Mesendoderm (in vitro differentiated cells): ENCODE measurements around the gene PTMA.

Source experiments
- DNase-seq: peaks from one replicate; pipeline ENCODE4 v3.0.0; 2013
- H2AK5ac ChIP-seq: 2 replicates; pipeline ENCODE4 v1.6.1; 2013; ENCODE audit warnings: low read length, inconsistent platforms
- H2BK120ac ChIP-seq: 2 replicates; pipeline ENCODE4 v1.6.1; 2013; ENCODE audit warnings: low read depth, mild to moderate bottlenecking, low read length, moderate library complexity, mixed read lengths
- H2BK15ac ChIP-seq: replicated peaks from 2 replicates; pipeline ENCODE4 v1.6.1; 2013; ENCODE audit warnings: low read depth, mild to moderate bottlenecking, moderate library complexity
- H2BK5ac ChIP-seq: 2 replicates; pipeline ENCODE4 v1.6.1; 2013; ENCODE audit warnings: low read length, inconsistent platforms
- H3K18ac ChIP-seq: 2 replicates; pipeline ENCODE4 v1.6.1; 2013; ENCODE audit warnings: mild to moderate bottlenecking, low read length, mixed read lengths
- H3K23ac ChIP-seq: one replicate; pipeline ENCODE4 v1.6.1; 2013; ENCODE audit warnings: low read length
- H3K27ac ChIP-seq: 2 replicates; pipeline ENCODE4 v1.5.1; 2013; ENCODE audit warnings: low read depth, mild to moderate bottlenecking, inconsistent platforms, low read length, moderate library complexity
- H3K27me3 ChIP-seq: 2 replicates; pipeline ENCODE4 v1.6.1; 2013; ENCODE audit warnings: low read length, control low read depth, mild to moderate bottlenecking, inconsistent platforms; ENCODE audit not compliant: insufficient read depth, poor library complexity
- H3K36me3 ChIP-seq: 2 replicates; pipeline ENCODE4 v1.6.1; 2013; ENCODE audit warnings: low read length, inconsistent platforms; ENCODE audit not compliant: control insufficient read depth, insufficient read depth
- H3K4ac ChIP-seq: one replicate; pipeline ENCODE4 v1.6.1; 2013; ENCODE audit warnings: low read depth, mild to moderate bottlenecking, low read length, moderate library complexity
- H3K4me1 ChIP-seq: 2 replicates; pipeline ENCODE4 v1.6.1; 2013; ENCODE audit warnings: low read depth, low read length, inconsistent platforms; ENCODE audit not compliant: control insufficient read depth
- H3K4me2 ChIP-seq: 2 replicates; pipeline ENCODE4 v1.6.1; 2013; ENCODE audit warnings: low read length
- H3K4me3 ChIP-seq: 2 replicates; pipeline ENCODE4 v1.5.1; 2013; ENCODE audit warnings: mild to moderate bottlenecking, low read length
- H3K56ac ChIP-seq: one replicate; pipeline ENCODE4 v1.6.1; 2013; ENCODE audit warnings: low read length
- H3K79me1 ChIP-seq: 2 replicates; pipeline ENCODE4 v1.6.1; 2013; ENCODE audit warnings: low read length, inconsistent platforms
- H3K79me2 ChIP-seq: 2 replicates; pipeline ENCODE4 v1.6.1; 2013; ENCODE audit warnings: mild to moderate bottlenecking, low read length; ENCODE audit not compliant: control insufficient read depth, insufficient read depth
- H3K9ac ChIP-seq: 2 replicates; pipeline ENCODE4 v1.6.1; 2013; ENCODE audit warnings: low read length, inconsistent platforms
- H4K5ac ChIP-seq: one replicate; pipeline ENCODE4 v1.6.1; 2013; ENCODE audit warnings: low read length
- H4K8ac ChIP-seq: one replicate; pipeline ENCODE4 v1.6.1; 2013; ENCODE audit warnings: low read depth, mild to moderate bottlenecking, control low read depth, low read length, moderate library complexity
- WGBS: extraction: QIAGEN DNeasy Blood & Tissue Kit; methylation state at CpG from one replicate; pipeline ENCODE4 v1.1.7; 2013; ENCODE audit warnings: low lambda C conversion rate, missing lambda C conversion rate; ENCODE audit not compliant: insufficient coverage; ENCODE audit errors: extremely low coverage; 5-methylcytosine and 5-hydroxymethylcytosine counted together

Gene PTMA

DNA sequence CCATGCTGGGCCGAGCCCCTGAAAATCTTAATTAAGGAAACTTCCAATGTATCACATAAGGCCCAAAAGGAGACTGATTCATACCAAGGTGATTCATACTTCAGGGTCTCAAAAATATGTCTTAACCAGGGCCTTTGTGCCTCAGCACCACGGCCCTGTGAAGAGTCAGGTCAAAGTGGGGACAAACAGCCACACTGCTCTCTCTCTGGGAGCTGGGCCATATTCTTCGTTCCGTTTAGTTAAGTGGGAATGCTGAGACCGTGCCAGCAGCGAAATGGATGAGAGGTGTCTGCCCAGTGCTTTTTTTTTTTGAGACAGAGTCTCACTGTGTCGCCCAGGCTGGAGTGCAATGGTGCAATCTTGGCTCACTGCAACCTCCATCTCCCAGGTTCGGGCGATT, 9.3 kb upstream of the PTMA start:
- H2BK5ac ChIP-seq: no peak overlapping the region
- no peak overlapping the region for H3K4me3 ChIP-seq
- no peaks in the 10 kb centered on the region for H3K79me1 ChIP-seq
- H3K4ac ChIP-seq: no peak overlapping the region
- H3K27me3 ChIP-seq: no peaks in the 10 kb centered on the region
- H2BK120ac ChIP-seq: no peak overlapping the region
- H3K23ac ChIP-seq: no peak overlapping the region
- H3K56ac ChIP-seq: no peak overlapping the region
- H3K18ac ChIP-seq: no peak overlapping the region
- no peaks in the 10 kb centered on the region for H3K79me2 ChIP-seq
- no CpG with 5 or more reads among the region's 9 CpGs for WGBS
- H3K36me3 ChIP-seq: no peaks in the 10 kb centered on the region
- no peak overlapping the region for H3K4me2 ChIP-seq
- H4K8ac ChIP-seq: no peak overlapping the region
- no peak for DNase-seq
- no peaks in the 10 kb centered on the region for H3K4me1 ChIP-seq
- no peak overlapping the region for H2AK5ac ChIP-seq
- H3K27ac ChIP-seq: no peak overlapping the region
- H4K5ac ChIP-seq: no peak overlapping the region
- H2BK15ac ChIP-seq: no peak overlapping the region
- H3K9ac ChIP-seq: no peak overlapping the region

DNA sequence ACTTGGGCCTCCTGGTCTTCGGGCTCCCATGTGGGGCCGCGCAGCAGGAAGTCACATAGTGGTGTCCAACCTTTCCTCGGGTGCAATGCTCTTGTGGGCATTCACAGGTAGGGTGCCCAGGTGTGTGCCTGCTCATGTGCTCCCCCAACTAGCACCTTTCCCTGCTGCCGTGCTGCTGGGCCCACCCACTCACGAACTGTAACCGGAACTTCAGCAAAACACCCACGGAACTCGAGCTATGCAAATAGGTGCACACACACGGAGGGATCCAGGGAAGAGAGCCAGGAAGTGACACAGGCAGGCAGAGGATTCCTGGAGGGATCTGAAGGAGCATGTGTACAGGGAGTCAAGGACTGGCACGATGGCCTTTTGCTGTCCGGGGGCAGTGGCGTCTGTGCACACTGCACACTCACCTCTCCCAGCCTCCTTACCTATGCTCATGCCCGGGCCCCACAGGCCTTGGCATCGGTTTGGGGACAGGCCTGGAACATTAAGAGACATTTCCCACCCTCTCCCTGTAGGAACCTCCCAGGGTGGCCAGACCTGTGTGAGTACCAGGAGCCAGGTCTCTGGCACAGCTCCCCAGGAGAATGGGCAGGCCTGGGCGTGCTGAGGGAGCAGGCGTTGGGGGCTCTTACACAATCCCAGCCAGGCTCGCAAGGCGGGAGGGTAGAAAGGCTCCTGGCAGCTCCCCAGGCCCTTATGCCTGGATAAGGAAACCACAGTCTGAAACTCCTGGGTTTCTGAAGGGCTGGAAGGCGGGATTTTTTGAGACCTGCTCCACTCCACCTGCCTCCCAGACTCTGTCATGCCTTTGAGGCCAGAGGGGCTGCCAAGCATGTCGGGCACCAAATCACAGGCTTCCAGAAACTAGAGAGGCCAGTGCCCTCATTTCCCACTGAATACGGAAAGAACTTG, 6.6 kb upstream of the PTMA start:
- Histone ChIP-seq H3K9ac (no peak overlapping the region), H4K8ac (no peak overlapping the region), H3K36me3 (no peaks in the 10 kb centered on the region), H2BK15ac (no peak overlapping the region), H3K4me3 (no peak overlapping the region), H3K4me1 (no peaks in the 10 kb centered on the region), H2BK120ac (no peak overlapping the region), H3K27ac (no peak overlapping the region), H3K79me2 (peaks cover 2% of the 10 kb centered on the region), H3K79me1 (peaks cover 5% of the 10 kb centered on the region), H3K18ac (no peak overlapping the region), H3K56ac (peak overlapping the region; percentile 42), H4K5ac (no peak overlapping the region), H3K4ac (no peak overlapping the region), H2BK5ac (no peak overlapping the region), H2AK5ac (no peak overlapping the region), H3K23ac (peak overlapping the region; percentile 24), H3K27me3 (no peaks in the 10 kb centered on the region), H3K4me2 (no peak overlapping the region)
- no CpG with 5 or more reads among the region's 22 CpGs for WGBS
- no peak for DNase-seq

DNA sequence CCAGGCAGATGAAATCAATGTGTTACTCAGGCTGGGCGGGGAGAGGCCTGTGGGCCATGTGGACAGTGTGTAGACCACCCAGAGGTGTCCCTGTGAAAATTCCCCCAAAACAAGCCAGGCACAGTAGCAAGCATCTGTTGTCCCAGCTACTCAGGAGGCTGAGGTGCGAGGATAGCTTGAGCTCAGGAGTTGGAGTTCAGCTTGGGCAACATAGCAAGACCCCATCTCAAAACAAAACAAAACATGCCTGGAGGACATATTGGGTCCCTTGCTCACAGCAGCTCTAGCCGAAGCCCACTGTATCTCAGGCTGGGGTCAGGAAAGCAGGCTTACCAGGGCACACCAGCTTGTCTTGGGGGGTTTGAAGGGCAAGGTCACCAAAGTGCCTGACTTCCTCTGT, 4.3 kb upstream of the PTMA start:
- DNase-seq: no peak
- Histone ChIP-seq H3K4me3 (no peak overlapping the region), H2BK15ac (no peak overlapping the region), H4K8ac (no peak overlapping the region), H3K36me3 (no peaks in the 10 kb centered on the region), H3K27ac (no peak overlapping the region), H3K4me1 (no peaks in the 10 kb centered on the region), H3K4me2 (no peak overlapping the region), H3K4ac (no peak overlapping the region), H3K9ac (no peak overlapping the region), H2BK5ac (no peak overlapping the region), H3K79me1 (peaks cover 6% of the 10 kb centered on the region), H3K56ac (no peak overlapping the region), H3K27me3 (no peaks in the 10 kb centered on the region), H3K18ac (no peak overlapping the region), H3K79me2 (peaks cover 14% of the 10 kb centered on the region), H2BK120ac (no peak overlapping the region), H3K23ac (no peak overlapping the region), H4K5ac (no peak overlapping the region), H2AK5ac (no peak overlapping the region)
- WGBS: no CpG with 5 or more reads among the region's 3 CpGs

DNA sequence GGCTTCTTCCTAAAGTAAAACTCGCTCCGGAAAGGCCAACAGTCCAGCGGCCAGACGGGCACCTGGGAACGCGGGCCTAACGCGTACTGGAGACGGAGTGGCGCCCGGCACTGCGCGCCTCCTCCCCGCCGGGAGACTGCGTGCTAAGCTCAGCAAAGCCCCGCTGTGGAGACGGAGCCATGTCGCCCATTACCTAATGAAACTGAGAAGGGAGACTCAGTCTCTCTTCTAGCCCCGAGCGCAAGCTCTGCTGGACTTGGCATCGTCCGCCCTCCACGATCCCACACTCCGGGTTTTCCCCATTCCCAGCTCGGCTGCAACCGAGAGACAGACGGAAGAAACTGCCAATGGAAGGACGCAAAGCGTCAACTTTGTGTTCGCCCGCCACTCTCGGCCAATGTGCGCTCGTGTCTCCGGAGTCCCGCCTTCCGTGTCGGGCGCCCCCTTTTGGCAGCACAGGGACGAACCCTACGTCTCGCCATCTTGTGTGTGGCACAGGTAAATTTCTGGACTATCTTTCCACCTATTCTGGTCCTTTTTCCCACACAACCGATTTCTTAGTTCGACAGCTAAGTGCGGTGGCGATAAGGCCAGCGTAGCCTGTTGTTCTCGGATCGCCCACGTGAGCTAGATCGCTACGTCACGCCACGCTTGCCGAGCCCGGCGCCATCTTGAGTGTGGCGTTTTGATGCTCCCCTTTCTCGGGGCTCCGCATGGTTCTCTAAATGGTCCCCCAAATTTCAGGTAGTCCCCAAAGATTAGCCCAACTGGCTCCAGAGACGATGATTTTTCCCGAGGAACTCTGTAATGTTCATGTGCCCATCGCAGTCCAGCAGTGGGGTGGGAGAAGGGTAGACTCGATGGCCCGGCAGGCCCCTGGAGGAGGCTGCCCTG, 1.3 kb upstream of the PTMA start:
- Histone ChIP-seq H4K8ac (peak overlapping the region; percentile 93), H2BK15ac (no peak overlapping the region), H3K18ac (peak overlapping the region; percentile 97), H3K4me3 (peak overlapping the region; percentile 93), H3K79me2 (peaks cover 43% of the 10 kb centered on the region), H4K5ac (peak overlapping the region; percentile 100), H3K9ac (peak overlapping the region; percentile 100), H3K4me1 (peaks cover 2% of the 10 kb centered on the region), H3K56ac (peak overlapping the region; percentile 100), H3K23ac (peak overlapping the region; percentile 100), H2BK5ac (peak overlapping the region; percentile 100), H3K4me2 (peak overlapping the region; percentile 98), H2AK5ac (peak overlapping the region; percentile 100), H2BK120ac (peak overlapping the region; percentile 89), H3K4ac (peak overlapping the region; percentile 99), H3K79me1 (peaks cover 6% of the 10 kb centered on the region), H3K27ac (peak overlapping the region; percentile 88), H3K36me3 (peaks cover 8% of the 10 kb centered on the region), H3K27me3 (no peaks in the 10 kb centered on the region)
- peak; percentile 99 for DNase-seq
- no CpG with 5 or more reads among the region's 66 CpGs for WGBS

DNA sequence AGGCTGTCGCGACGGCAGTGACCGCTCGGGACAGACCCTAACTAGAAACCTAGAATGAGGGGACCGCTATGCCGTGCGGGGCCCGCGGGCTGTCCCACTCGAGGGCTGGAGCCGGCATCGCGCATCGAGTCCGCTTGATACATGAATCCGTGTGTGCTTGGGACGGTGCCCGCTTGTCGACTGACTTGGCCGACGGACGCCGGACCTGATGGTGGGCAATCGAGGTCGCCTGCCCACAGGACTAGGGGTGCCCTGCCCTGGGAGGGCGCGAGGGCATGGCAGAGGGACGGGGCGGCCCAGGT, 749 bp upstream of the PTMA start:
- peaks cover 9% of the 10 kb centered on the region for H3K79me1 ChIP-seq
- peaks cover 5% of the 10 kb centered on the region for H3K4me1 ChIP-seq
- H3K56ac ChIP-seq: peak overlapping the region; percentile 100
- peak overlapping the region; percentile 98 for H3K4me2 ChIP-seq
- H3K27me3 ChIP-seq: no peaks in the 10 kb centered on the region
- peak overlapping the region; percentile 100 for H3K23ac ChIP-seq
- peak overlapping the region; percentile 88 for H3K27ac ChIP-seq
- H2BK120ac ChIP-seq: peak overlapping the region; percentile 89
- WGBS: no CpG with 5 or more reads among the region's 30 CpGs
- H2AK5ac ChIP-seq: peak overlapping the region; percentile 100
- peak overlapping the region; percentile 99 for H3K4ac ChIP-seq
- H4K5ac ChIP-seq: peak overlapping the region; percentile 100
- peaks cover 49% of the 10 kb centered on the region for H3K79me2 ChIP-seq
- H3K18ac ChIP-seq: peak overlapping the region; percentile 97
- H2BK15ac ChIP-seq: no peak overlapping the region
- H3K9ac ChIP-seq: peak overlapping the region; percentile 100
- peak overlapping the region; percentile 100 for H2BK5ac ChIP-seq
- DNase-seq: peak; percentile 81
- peak overlapping the region; percentile 86 for H3K4me3 ChIP-seq
- H4K8ac ChIP-seq: peak overlapping the region; percentile 93
- peaks cover 14% of the 10 kb centered on the region for H3K36me3 ChIP-seq
